Neuronal stem cell (in vitro differentiated cells): ENCODE measurements around the gene ITGA8.

ENCODE experiments used
- DNase-seq: peaks from one replicate; pipeline ENCODE4 v3.0.0-alpha.2; 2013; ENCODE audit warnings: low spot score
- H2AFZ ChIP-seq: one replicate; pipeline ENCODE4 v1.6.1; 2013; ENCODE audit warnings: mild to moderate bottlenecking, low read length, inconsistent platforms
- H2AK5ac ChIP-seq: 2 replicates; pipeline ENCODE4 v1.6.1; 2013; ENCODE audit warnings: low read depth, mild to moderate bottlenecking, inconsistent platforms, low read length, moderate library complexity, mixed read lengths
- H2BK120ac ChIP-seq: 2 replicates; pipeline ENCODE4 v1.6.1; 2013; ENCODE audit warnings: low read depth, mild to moderate bottlenecking, inconsistent platforms, low read length, moderate library complexity, mixed read lengths
- H2BK12ac ChIP-seq: one replicate; pipeline ENCODE4 v1.6.1; 2013; ENCODE audit warnings: low read length, inconsistent platforms
- H2BK15ac ChIP-seq: 2 replicates; pipeline ENCODE4 v1.6.1; 2013; ENCODE audit warnings: mild to moderate bottlenecking, low read length, inconsistent platforms, mixed read lengths
- H2BK5ac ChIP-seq: one replicate; pipeline ENCODE4 v1.6.1; 2013; ENCODE audit warnings: inconsistent platforms, mild to moderate bottlenecking, low read length, moderate library complexity
- H3K14ac ChIP-seq: one replicate; pipeline ENCODE4 v1.6.1; 2013; ENCODE audit warnings: low read length, inconsistent platforms
- H3K18ac ChIP-seq: 2 replicates; pipeline ENCODE4 v1.6.1; 2013; ENCODE audit warnings: low read length, inconsistent platforms
- H3K23ac ChIP-seq: 2 replicates; pipeline ENCODE4 v1.6.1; 2013; ENCODE audit warnings: low read depth, mild to moderate bottlenecking, mixed read lengths, low read length, inconsistent platforms; ENCODE audit not compliant: poor library complexity
- H3K27ac ChIP-seq: replicated peaks from 3 replicates; pipeline ENCODE4 v1.5.1; 2013; ENCODE audit warnings: low read length, inconsistent platforms
- H3K27me3 ChIP-seq, 3 experiments: 2 replicates each; pipeline ENCODE4 v1.6.1; 2013; ENCODE audit warnings: low read length in 3 of 3, mild to moderate bottlenecking in 2 of 3, inconsistent platforms in 1 of 3, low read depth in 1 of 3, mixed read lengths in 1 of 3, moderate library complexity in 1 of 3; ENCODE audit not compliant: control insufficient read depth in 3 of 3, insufficient read depth in 3 of 3
- H3K36me3 ChIP-seq, 2 donors: replicated peaks in 1 of 2; 2 replicates each; pipeline ENCODE4 v1.6.1; 2013; ENCODE audit warnings: low read length in 2 of 2; ENCODE audit not compliant: control insufficient read depth in 2 of 2, insufficient read depth in 2 of 2
- H3K4ac ChIP-seq: 2 replicates; pipeline ENCODE4 v1.6.1; 2013; ENCODE audit warnings: inconsistent platforms, mild to moderate bottlenecking, low read length, moderate library complexity
- H3K4me1 ChIP-seq, 2 donors: 1 replicate in 1 of 2; 2 replicates in 1 of 2; pipeline ENCODE4 v1.6.1; 2013; ENCODE audit warnings: low read length in 2 of 2, low read depth in 1 of 2; ENCODE audit not compliant: control insufficient read depth in 2 of 2, insufficient read depth in 1 of 2
- H3K4me2 ChIP-seq: one replicate; pipeline ENCODE4 v1.6.1; 2013; ENCODE audit warnings: mild to moderate bottlenecking, low read length, inconsistent platforms; ENCODE audit not compliant: insufficient read depth, poor library complexity, severe bottlenecking
- H3K4me3 ChIP-seq, 2 donors: 2 replicates each; pipeline ENCODE4 v1.5.1; 2013; ENCODE audit warnings: low read length in 2 of 2, mild to moderate bottlenecking in 2 of 2, inconsistent platforms in 1 of 2, moderate library complexity in 1 of 2
- H3K79me1 ChIP-seq: one replicate; pipeline ENCODE4 v1.6.1; 2013; ENCODE audit warnings: low read depth, mild to moderate bottlenecking, inconsistent platforms, low read length, moderate library complexity
- H3K9ac ChIP-seq: one replicate; pipeline ENCODE4 v1.6.1; 2013; ENCODE audit warnings: mild to moderate bottlenecking, low read depth, low read length, inconsistent platforms; ENCODE audit not compliant: poor library complexity
- H3K9me3 ChIP-seq, 2 donors: replicated peaks in 1 of 2; 2 replicates each; pipeline versions ENCODE3 to v1.6.1; 2013; ENCODE audit warnings: low read length in 2 of 2, mild to moderate bottlenecking in 2 of 2, inconsistent platforms in 1 of 2, low read depth in 1 of 2, mixed read lengths in 1 of 2, moderate library complexity in 1 of 2; ENCODE audit not compliant: control insufficient read depth in 2 of 2, insufficient read depth in 1 of 2
- H4K8ac ChIP-seq: one replicate; pipeline ENCODE4 v1.6.1; 2013; ENCODE audit warnings: low read depth, mild to moderate bottlenecking, inconsistent platforms, low read length, moderate library complexity
- H4K91ac ChIP-seq: one replicate; pipeline ENCODE4 v1.6.1; 2013; ENCODE audit warnings: low read length, low read depth, mild to moderate bottlenecking, inconsistent platforms; ENCODE audit not compliant: poor library complexity
- WGBS, 2 donors: extraction: QIAGEN DNeasy Blood & Tissue Kit; methylation state at CpG; one replicate each; pipeline ENCODE4 v1.1.7; 2013; ENCODE audit warnings: missing lambda C conversion rate in 2 of 2, mixed read lengths in 1 of 2; ENCODE audit not compliant: insufficient read length in 2 of 2, insufficient replicate concordance in 1 of 2; ENCODE audit errors: extremely low coverage in 2 of 2; 5-methylcytosine and 5-hydroxymethylcytosine counted together

The ITGA8 gene

DNA sequence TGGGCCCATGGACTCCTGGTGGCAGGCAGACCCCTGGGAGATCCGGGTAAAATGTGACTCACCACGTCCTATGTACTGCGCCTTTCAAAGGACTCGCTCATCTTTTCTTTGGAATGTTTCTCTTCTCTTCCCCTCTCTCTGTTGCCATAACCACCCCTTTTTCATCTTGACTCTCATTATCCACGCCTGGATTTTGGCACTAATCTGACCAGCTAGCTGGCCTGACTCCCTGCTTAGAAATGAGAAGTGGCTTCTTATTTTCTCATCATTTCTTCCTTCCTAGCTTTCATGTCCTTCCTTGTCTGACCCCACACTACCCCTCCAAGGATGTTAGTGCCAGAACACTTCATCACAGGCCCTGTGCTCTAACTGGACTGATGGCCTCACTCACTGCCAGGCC, 250.6 kb downstream of the ITGA8 start:
- H3K79me1 ChIP-seq = no peaks in the 10 kb centered on the region
- H2BK15ac ChIP-seq = no peak overlapping the region
- H3K23ac ChIP-seq = no peak overlapping the region
- no CpG with 5 or more reads among the region's 5 CpGs for WGBS, 2 donors
- H2BK120ac ChIP-seq = no peak overlapping the region
- no peak overlapping the region for H3K9ac ChIP-seq
- H3K27me3 ChIP-seq = peaks cover 0 to 12% (median 3%) of the 10 kb centered on the region in 3 experiments
- H4K8ac ChIP-seq = no peak overlapping the region
- H3K4me2 ChIP-seq = no peak overlapping the region
- no peak overlapping the region for H3K4ac ChIP-seq
- no peak overlapping the region for H3K14ac ChIP-seq
- H3K4me1 ChIP-seq = peaks cover 0 to 11% of the 10 kb centered on the region in 2 donors
- no peak overlapping the region for H2BK12ac ChIP-seq
- H2BK5ac ChIP-seq = no peak overlapping the region
- H3K18ac ChIP-seq = no peak overlapping the region
- no peak overlapping the region for H2AFZ ChIP-seq
- H2AK5ac ChIP-seq = no peak overlapping the region
- no peak overlapping the region for H3K4me3 ChIP-seq
- H4K91ac ChIP-seq = no peak overlapping the region
- DNase-seq = no peak
- no peaks in the 10 kb centered on the region for H3K9me3 ChIP-seq
- H3K27ac ChIP-seq = no peak overlapping the region
- no peaks in the 10 kb centered on the region for H3K36me3 ChIP-seq

- Histone ChIP-seq H3K4me3 (no peak overlapping the region), H4K91ac (no peak overlapping the region), H3K79me1 (no peaks in the 10 kb centered on the region), H3K23ac (no peak overlapping the region), H3K4me1 (peaks cover 0 to 3% of the 10 kb centered on the region in 2 donors), H2BK5ac (no peak overlapping the region), H3K36me3 (no peaks in the 10 kb centered on the region), H3K9ac (no peak overlapping the region), H2BK15ac (no peak overlapping the region), H3K9me3 (no peaks in the 10 kb centered on the region), H2AK5ac (no peak overlapping the region), H3K27ac (no peak overlapping the region), H3K4ac (no peak overlapping the region), H3K18ac (no peak overlapping the region), H2BK12ac (no peak overlapping the region), H3K4me2 (no peak overlapping the region), H3K27me3 (peaks cover 0 to 4% (median 3%) of the 10 kb centered on the region in 3 experiments), H4K8ac (no peak overlapping the region), H2AFZ (no peak overlapping the region), H3K14ac (no peak overlapping the region), H2BK120ac (no peak overlapping the region)
- no CpG with 5 or more reads among the region's 3 CpGs for whole genome bisulfite sequencing, 2 donors
- no peak for DNase-seq
These were observed 255.3 kb downstream of the ITGA8 start for GRCh38 chr10:15464381-15464780.
